ENCODE data around the gene BET1. TPM values are rescaled to one million over a fixed set of nuclear protein-coding genes. Genes with fewer than 3 reads are reported as not detected.

Gene BET1
- total and polyA plus RNA-seq, 9 of the 15 experiments (the other 6 are each of a cell fraction or from before 2014, with no cell fraction given) = 15.8 to 190 (median 37.8) TPM

GRCh38 chr7:94004024-94004951 lies at the start of gene BET1 (continued):
- TF ChIP-seq AFF1 (IDR thresholded peaks at IDR 0.05; ENCODE audit: low read depth in 1 of 2, partially characterized antibody in 2 of 2) = peak; percentile 32 to 93
- TF ChIP-seq TAF9B (IDR thresholded peaks at IDR 0.05; ENCODE audit: partially characterized antibody) = peak; percentile 59
- no peak for TF ChIP-seq ZSCAN32 (CRISPR knock-in tag; IDR thresholded peaks at IDR 0.05)
- TF ChIP-seq ZNF239 (CRISPR knock-in tag; IDR thresholded peaks at IDR 0.05) = no peak
- no peak for TF ChIP-seq MAX (CRISPR knock-in tag; IDR thresholded peaks at IDR 0.05)
- no peak for TF ChIP-seq SMAD4 (CRISPR knock-in tag; conservative IDR thresholded peaks at IDR 0.05)
- TF ChIP-seq ZNF778 (CRISPR knock-in tag; IDR thresholded peaks at IDR 0.05) = no peak
- TF ChIP-seq KAT8 (IDR thresholded peaks at IDR 0.05; ENCODE audit: low read depth) = no peak
- peak; percentile 98 for TF ChIP-seq HCFC1 (IDR thresholded peaks at IDR 0.05; ENCODE audit: low read depth, low read length)
- no peak for TF ChIP-seq ZNF324 (CRISPR knock-in tag; IDR thresholded peaks at IDR 0.05)
- no peak for TF ChIP-seq RBM17 (IDR thresholded peaks at IDR 0.05; ENCODE audit: borderline replicate concordance, low read depth, low read length)
- TF ChIP-seq HMG20B (CRISPR knock-in tag; IDR thresholded peaks at IDR 0.05) = no peak
- no peak for TF ChIP-seq ZKSCAN1 (IDR thresholded peaks at IDR 0.05; ENCODE audit: low read depth, low read length)
- no peak for TF ChIP-seq HINFP (tag; conservative IDR thresholded peaks at IDR 0.05; ENCODE audit: low read depth)
- TF ChIP-seq MXD1 (CRISPR knock-in tag; IDR thresholded peaks at IDR 0.05; ENCODE audit: borderline replicate concordance, poor library complexity, severe bottlenecking) = no peak
- TF ChIP-seq PKNOX1 (IDR thresholded peaks at IDR 0.05) = no peak
- peak; percentile 99 for TF ChIP-seq MTA1 (IDR thresholded peaks at IDR 0.05; ENCODE audit: borderline replicate concordance)
- peak; percentile 74 for TF ChIP-seq DIDO1 (tag; IDR thresholded peaks at IDR 0.05; ENCODE audit: low read depth)
- no peak for TF ChIP-seq ZNF133 (CRISPR knock-in tag; IDR thresholded peaks at IDR 0.05)
